WTC11 (cell line): Measurements from ENCODE around the gene KMT2D. TPM values are rescaled to one million over a fixed set of nuclear protein-coding genes. Genes with fewer than 3 reads are reported as not detected.

Source experiments
- ATAC-seq: fragments of 200-7000 bp; cut with Tn5 transposase; 2 replicates; pipeline ENCODE4 v1.10.0; 2021; ENCODE audit warnings: mild to moderate bottlenecking, moderate library complexity
- CTCF ChIA-PET: fragments of 300-600 bp; sonication (Branson Sonifier 250); formaldehyde crosslinking; loops from one replicate; lab custom pipeline; 2021; ENCODE audit warnings: antibody characterized with exemption; lab: Charles Lee
- POLR2A ChIA-PET: fragments of 350-600 bp; sonication (Branson Sonifier 250); formaldehyde crosslinking; loops from one replicate; lab custom pipeline; 2021; ENCODE audit warnings: antibody characterized with exemption; lab: Charles Lee
- DNase-seq: peaks from one replicate; pipeline ENCODE4 v3.0.0; 2021; ENCODE audit warnings: low spot score
- H3K27ac Mint-ChIP-seq: 2 replicates; pipeline ENCODE4 v1.8.0; 2021; ENCODE audit warnings: mixed read lengths
- H3K27me3 Mint-ChIP-seq: 2 replicates; pipeline ENCODE4 v1.8.0; 2021; ENCODE audit warnings: low read depth, mild to moderate bottlenecking, moderate library complexity, mixed read lengths
- H3K36me3 Mint-ChIP-seq: 2 replicates; pipeline ENCODE4 v1.8.0; 2021; ENCODE audit warnings: mixed read lengths
- H3K4me1 Mint-ChIP-seq: 2 replicates; pipeline ENCODE4 v1.8.0; 2022; ENCODE audit warnings: mixed read lengths
- H3K4me3 Mint-ChIP-seq: 2 replicates; pipeline ENCODE4 v1.8.0; 2021; ENCODE audit warnings: mild to moderate bottlenecking, moderate library complexity, mixed read lengths
- H3K9me3 Mint-ChIP-seq: 2 replicates; pipeline ENCODE4 v1.8.0; 2021; ENCODE audit warnings: mixed read lengths
- AFF4 ChIP-seq: sonication (generic); formaldehyde crosslinking; IDR thresholded peaks from 2 replicates; pipeline ENCODE4 v1.8.1; 2023; ENCODE audit warnings: mild to moderate bottlenecking, missing genetic modification reagents, borderline replicate concordance
- CREB1 ChIP-seq: sonication (generic); formaldehyde crosslinking; IDR thresholded peaks from 2 replicates; pipeline ENCODE4 v1.8.0; 2023; ENCODE audit warnings: mild to moderate bottlenecking, missing genetic modification reagents
- ERG ChIP-seq: fragments of 250-450 bp; sonication (Bioruptor Pico); IDR thresholded peaks from 2 replicates; pipeline ENCODE4 v1.8.0; 2021; ENCODE audit warnings: mild to moderate bottlenecking
- FOXP1 ChIP-seq: sonication (generic); formaldehyde crosslinking; IDR thresholded peaks from 2 replicates; pipeline ENCODE4 v1.8.0; 2022; ENCODE audit warnings: missing genetic modification reagents, mild to moderate bottlenecking, moderate library complexity, borderline replicate concordance
- HMGA2 ChIP-seq: fragments of 250-450 bp; sonication (Bioruptor Pico); IDR thresholded peaks from 2 replicates; pipeline ENCODE4 v1.4.0; 2021; ENCODE audit warnings: mild to moderate bottlenecking, moderate library complexity
- MYBL2 ChIP-seq: sonication (generic); formaldehyde crosslinking; IDR thresholded peaks from 2 replicates; pipeline ENCODE4 v1.8.1; 2023; ENCODE audit warnings: mild to moderate bottlenecking, moderate library complexity, missing genetic modification reagents
- NFATC4 ChIP-seq: fragments of 250-450 bp; sonication (Bioruptor Pico); IDR thresholded peaks from 2 replicates; pipeline ENCODE4 v1.9.0; 2021; ENCODE audit warnings: mild to moderate bottlenecking
- RORB ChIP-seq: fragments of 250-450 bp; sonication (Bioruptor Pico); IDR thresholded peaks from 2 replicates; pipeline ENCODE4 v1.9.0; 2021; ENCODE audit warnings: mild to moderate bottlenecking
- ZNF121 ChIP-seq: sonication (generic); formaldehyde crosslinking; IDR thresholded peaks from 2 replicates; pipeline ENCODE4 v1.8.0; 2023; ENCODE audit warnings: missing genetic modification reagents
- ZNF396 ChIP-seq: fragments of 250-450 bp; sonication (Bioruptor Pico); IDR thresholded peaks from 2 replicates; pipeline ENCODE4 v1.8.0; 2021; ENCODE audit warnings: mild to moderate bottlenecking, moderate library complexity, borderline replicate concordance
- total RNA-seq: library from RNA; stranded (reverse); gene quantifications from 3 replicates; pipeline ENCODE4 v1.2.3, GENCODE V29; 2021
- TF ChIP-seq, protein P1 (sequence below): fragments of 250-450 bp; sonication (Bioruptor Pico); IDR thresholded peaks from 2 replicates; pipeline ENCODE4 v2.1.2; 2022; ENCODE audit warnings: mild to moderate bottlenecking, moderate library complexity
- TF ChIP-seq, protein P2 (sequence below): fragments of 200-600 bp; IDR thresholded peaks from 2 replicates; pipeline ENCODE4 v1.8.0; 2022; ENCODE audit warnings: antibody characterized with exemption
- TF ChIP-seq, protein P3 (sequence below): sonication (generic); formaldehyde crosslinking; IDR thresholded peaks from 2 replicates; pipeline ENCODE4 v1.8.1; 2022; ENCODE audit warnings: missing genetic modification reagents, borderline replicate concordance
- TF ChIP-seq, protein P4 (sequence below): sonication (generic); formaldehyde crosslinking; IDR thresholded peaks from 2 replicates; pipeline ENCODE4 v1.8.0; 2023; ENCODE audit warnings: mild to moderate bottlenecking, missing genetic modification reagents
- TF ChIP-seq, protein P5 (sequence below): sonication (generic); formaldehyde crosslinking; IDR thresholded peaks from 2 replicates; pipeline ENCODE4 v1.8.1; 2023; ENCODE audit warnings: mild to moderate bottlenecking, missing genetic modification reagents, moderate library complexity
- TF ChIP-seq, protein P6 (sequence below): fragments of 250-450 bp; sonication (Bioruptor Pico); IDR thresholded peaks from 2 replicates; pipeline ENCODE4 v1.9.0; 2021; ENCODE audit warnings: mild to moderate bottlenecking
- TF ChIP-seq, protein P7 (sequence below): sonication (generic); formaldehyde crosslinking; IDR thresholded peaks from 2 replicates; pipeline ENCODE4 v1.8.0; 2022; ENCODE audit warnings: mild to moderate bottlenecking, missing genetic modification reagents

KMT2D gene
- total RNA-seq, 1 experiment from 2014 or later, result 101 TPM

GRCh38 chr12:49086116-49086515, 25.5 kb upstream of the KMT2D start (continued):
- TF ChIP-seq, protein P1, sequence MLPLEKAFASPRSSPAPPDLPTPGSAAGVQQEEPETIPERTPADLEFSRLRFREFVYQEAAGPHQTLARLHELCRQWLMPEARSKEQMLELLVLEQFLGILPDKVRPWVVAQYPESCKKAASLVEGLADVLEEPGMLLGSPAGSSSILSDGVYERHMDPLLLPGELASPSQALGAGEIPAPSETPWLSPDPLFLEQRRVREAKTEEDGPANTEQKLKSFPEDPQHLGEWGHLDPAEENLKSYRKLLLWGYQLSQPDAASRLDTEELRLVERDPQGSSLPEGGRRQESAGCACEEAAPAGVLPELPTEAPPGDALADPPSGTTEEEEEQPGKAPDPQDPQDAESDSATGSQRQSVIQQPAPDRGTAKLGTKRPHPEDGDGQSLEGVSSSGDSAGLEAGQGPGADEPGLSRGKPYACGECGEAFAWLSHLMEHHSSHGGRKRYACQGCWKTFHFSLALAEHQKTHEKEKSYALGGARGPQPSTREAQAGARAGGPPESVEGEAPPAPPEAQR (CRISPR knock-in tag), result no peak

DNA sequence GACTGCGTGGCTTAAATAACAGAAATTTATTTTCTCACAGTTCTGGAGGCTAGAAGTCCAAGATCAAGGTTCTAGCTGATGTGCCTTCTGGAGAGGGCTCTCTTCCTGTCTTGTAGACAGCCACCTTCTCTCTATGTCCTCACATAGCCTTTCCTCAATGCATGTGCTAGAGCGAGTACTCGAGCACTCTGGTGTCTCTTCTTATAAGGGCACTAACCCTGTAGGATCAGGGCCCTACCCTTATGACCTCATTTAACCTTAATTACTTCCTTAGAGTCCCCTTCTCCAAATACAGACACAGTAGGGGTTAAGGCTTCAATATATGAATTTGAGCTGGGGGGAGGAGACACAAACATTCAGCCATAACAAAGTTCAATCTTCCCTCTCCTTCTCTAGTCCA, 23.8 kb upstream of the KMT2D start:
- Mint-ChIP-seq H3K4me1 (peaks cover 12% of the 10 kb centered on the region), H3K27ac (no peak overlapping the region), H3K36me3 (no peaks in the 10 kb centered on the region), H3K4me3 (no peak overlapping the region), H3K9me3 (0 out of 2 replicates have a peak, but pooled peaks cover 4% of the 10 kb centered on the region), H3K27me3 (peaks cover 69% of the 10 kb centered on the region)
- TF ChIP-seq, protein P2, sequence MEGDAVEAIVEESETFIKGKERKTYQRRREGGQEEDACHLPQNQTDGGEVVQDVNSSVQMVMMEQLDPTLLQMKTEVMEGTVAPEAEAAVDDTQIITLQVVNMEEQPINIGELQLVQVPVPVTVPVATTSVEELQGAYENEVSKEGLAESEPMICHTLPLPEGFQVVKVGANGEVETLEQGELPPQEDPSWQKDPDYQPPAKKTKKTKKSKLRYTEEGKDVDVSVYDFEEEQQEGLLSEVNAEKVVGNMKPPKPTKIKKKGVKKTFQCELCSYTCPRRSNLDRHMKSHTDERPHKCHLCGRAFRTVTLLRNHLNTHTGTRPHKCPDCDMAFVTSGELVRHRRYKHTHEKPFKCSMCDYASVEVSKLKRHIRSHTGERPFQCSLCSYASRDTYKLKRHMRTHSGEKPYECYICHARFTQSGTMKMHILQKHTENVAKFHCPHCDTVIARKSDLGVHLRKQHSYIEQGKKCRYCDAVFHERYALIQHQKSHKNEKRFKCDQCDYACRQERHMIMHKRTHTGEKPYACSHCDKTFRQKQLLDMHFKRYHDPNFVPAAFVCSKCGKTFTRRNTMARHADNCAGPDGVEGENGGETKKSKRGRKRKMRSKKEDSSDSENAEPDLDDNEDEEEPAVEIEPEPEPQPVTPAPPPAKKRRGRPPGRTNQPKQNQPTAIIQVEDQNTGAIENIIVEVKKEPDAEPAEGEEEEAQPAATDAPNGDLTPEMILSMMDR, result no peak
- TF ChIP-seq NFATC4 (CRISPR knock-in tag), result no peak
- TF ChIP-seq, protein P3, sequence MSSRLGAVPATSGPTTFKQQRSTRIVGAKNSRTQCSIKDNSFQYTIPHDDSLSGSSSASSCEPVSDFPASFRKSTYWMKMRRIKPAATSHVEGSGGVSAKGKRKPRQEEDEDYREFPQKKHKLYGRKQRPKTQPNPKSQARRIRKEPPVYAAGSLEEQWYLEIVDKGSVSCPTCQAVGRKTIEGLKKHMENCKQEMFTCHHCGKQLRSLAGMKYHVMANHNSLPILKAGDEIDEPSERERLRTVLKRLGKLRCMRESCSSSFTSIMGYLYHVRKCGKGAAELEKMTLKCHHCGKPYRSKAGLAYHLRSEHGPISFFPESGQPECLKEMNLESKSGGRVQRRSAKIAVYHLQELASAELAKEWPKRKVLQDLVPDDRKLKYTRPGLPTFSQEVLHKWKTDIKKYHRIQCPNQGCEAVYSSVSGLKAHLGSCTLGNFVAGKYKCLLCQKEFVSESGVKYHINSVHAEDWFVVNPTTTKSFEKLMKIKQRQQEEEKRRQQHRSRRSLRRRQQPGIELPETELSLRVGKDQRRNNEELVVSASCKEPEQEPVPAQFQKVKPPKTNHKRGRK (CRISPR knock-in tag), result no peak
- no peak for TF ChIP-seq RORB (CRISPR knock-in tag)
- no peak for TF ChIP-seq ZNF396 (CRISPR knock-in tag)
- TF ChIP-seq, protein P4, sequence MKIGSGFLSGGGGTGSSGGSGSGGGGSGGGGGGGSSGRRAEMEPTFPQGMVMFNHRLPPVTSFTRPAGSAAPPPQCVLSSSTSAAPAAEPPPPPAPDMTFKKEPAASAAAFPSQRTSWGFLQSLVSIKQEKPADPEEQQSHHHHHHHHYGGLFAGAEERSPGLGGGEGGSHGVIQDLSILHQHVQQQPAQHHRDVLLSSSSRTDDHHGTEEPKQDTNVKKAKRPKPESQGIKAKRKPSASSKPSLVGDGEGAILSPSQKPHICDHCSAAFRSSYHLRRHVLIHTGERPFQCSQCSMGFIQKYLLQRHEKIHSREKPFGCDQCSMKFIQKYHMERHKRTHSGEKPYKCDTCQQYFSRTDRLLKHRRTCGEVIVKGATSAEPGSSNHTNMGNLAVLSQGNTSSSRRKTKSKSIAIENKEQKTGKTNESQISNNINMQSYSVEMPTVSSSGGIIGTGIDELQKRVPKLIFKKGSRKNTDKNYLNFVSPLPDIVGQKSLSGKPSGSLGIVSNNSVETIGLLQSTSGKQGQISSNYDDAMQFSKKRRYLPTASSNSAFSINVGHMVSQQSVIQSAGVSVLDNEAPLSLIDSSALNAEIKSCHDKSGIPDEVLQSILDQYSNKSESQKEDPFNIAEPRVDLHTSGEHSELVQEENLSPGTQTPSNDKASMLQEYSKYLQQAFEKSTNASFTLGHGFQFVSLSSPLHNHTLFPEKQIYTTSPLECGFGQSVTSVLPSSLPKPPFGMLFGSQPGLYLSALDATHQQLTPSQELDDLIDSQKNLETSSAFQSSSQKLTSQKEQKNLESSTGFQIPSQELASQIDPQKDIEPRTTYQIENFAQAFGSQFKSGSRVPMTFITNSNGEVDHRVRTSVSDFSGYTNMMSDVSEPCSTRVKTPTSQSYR (CRISPR knock-in tag), result no peak
- no peak for TF ChIP-seq ERG (CRISPR knock-in tag)
- no peak for TF ChIP-seq ZNF121 (CRISPR knock-in tag)
- TF ChIP-seq, protein P5, sequence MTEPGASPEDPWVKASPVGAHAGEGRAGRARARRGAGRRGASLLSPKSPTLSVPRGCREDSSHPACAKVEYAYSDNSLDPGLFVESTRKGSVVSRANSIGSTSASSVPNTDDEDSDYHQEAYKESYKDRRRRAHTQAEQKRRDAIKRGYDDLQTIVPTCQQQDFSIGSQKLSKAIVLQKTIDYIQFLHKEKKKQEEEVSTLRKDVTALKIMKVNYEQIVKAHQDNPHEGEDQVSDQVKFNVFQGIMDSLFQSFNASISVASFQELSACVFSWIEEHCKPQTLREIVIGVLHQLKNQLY, result no peak
- TF ChIP-seq AFF4, result no peak
- TF ChIP-seq MYBL2 (CRISPR knock-in tag), result no peak
- TF ChIP-seq HMGA2 (CRISPR knock-in tag), result no peak
- TF ChIP-seq FOXP1 (CRISPR knock-in tag), result no peak
- TF ChIP-seq, protein P6, sequence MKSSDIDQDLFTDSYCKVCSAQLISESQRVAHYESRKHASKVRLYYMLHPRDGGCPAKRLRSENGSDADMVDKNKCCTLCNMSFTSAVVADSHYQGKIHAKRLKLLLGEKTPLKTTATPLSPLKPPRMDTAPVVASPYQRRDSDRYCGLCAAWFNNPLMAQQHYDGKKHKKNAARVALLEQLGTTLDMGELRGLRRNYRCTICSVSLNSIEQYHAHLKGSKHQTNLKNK (CRISPR knock-in tag), result no peak
- TF ChIP-seq, protein P7, sequence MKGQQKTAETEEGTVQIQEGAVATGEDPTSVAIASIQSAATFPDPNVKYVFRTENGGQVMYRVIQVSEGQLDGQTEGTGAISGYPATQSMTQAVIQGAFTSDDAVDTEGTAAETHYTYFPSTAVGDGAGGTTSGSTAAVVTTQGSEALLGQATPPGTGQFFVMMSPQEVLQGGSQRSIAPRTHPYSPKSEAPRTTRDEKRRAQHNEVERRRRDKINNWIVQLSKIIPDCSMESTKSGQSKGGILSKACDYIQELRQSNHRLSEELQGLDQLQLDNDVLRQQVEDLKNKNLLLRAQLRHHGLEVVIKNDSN, result no peak
- no peak for TF ChIP-seq CREB1
- ChIA-PET CTCF (interaction anchor here (0.8 to 6.5 kb wide), 8 partner anchors 10 to 257 kb away, joined by 3 to 216 read pairs (median 5); partner anchors contain the start of genes DHH, LMBR1L and RHEBL1), POLR2A (no interaction called here)
- DNase-seq, result no peak
- ATAC-seq, result no peak
